CD4-positive, alpha-beta memory T cell (primary cell): ENCODE data around the gene PLEKHA6. TPM values are rescaled to one million over a fixed set of nuclear protein-coding genes. Genes with fewer than 3 reads are reported as not detected.

ENCODE experiments used
- CTCF ChIA-PET: fragments of 350-600 bp; sonication (Branson Sonifier 250); formaldehyde crosslinking; loops from one replicate; lab custom pipeline; 2021; ENCODE audit warnings: inconsistent platforms; ENCODE audit not compliant: partially characterized antibody; lab: Charles Lee
- POLR2A ChIA-PET: fragments of 350-600 bp; sonication (Branson Sonifier 250); formaldehyde crosslinking; loops from one replicate; lab custom pipeline; 2021; ENCODE audit not compliant: partially characterized antibody; lab: Charles Lee
- DNase-seq, 5 donors: peaks; one replicate each; pipeline versions ENCODE4 v3.0.0 to v3.0.0-alpha.2; 2020 to 2022; ENCODE audit warnings: mixed read lengths in 1 of 5
- H3K27ac ChIP-seq: one replicate; pipeline ENCODE4 v1.7.0; 2013; ENCODE audit warnings: low read depth, low read length
- H3K27me3 ChIP-seq: 2 replicates; pipeline ENCODE4 v1.7.0; 2013; ENCODE audit warnings: mild to moderate bottlenecking, low read length, moderate library complexity; ENCODE audit not compliant: insufficient read depth
- H3K36me3 ChIP-seq: 2 replicates; pipeline ENCODE4 v1.7.0; 2013; ENCODE audit warnings: mild to moderate bottlenecking, low read length, moderate library complexity; ENCODE audit not compliant: insufficient read depth
- H3K4me1 ChIP-seq: 2 replicates; pipeline ENCODE4 v1.7.0; 2013; ENCODE audit warnings: mild to moderate bottlenecking, low read length, moderate library complexity; ENCODE audit not compliant: insufficient read depth
- H3K4me3 ChIP-seq, 2 donors: one replicate each; pipeline ENCODE4 v1.7.0; 2013; ENCODE audit warnings: low read length in 2 of 2, mild to moderate bottlenecking in 1 of 2
- H3K9me3 ChIP-seq, 2 donors: one replicate each; pipeline ENCODE4 v1.7.0; 2013; ENCODE audit warnings: low read length in 2 of 2, control low read depth in 1 of 2; ENCODE audit not compliant: control insufficient read depth in 1 of 2
- H3K27ac Mint-ChIP-seq, 7 donors: one replicate each; pipeline ENCODE4 v1.8.0; 2020 to 2021; ENCODE audit warnings: mixed read lengths in 7 of 7, mild to moderate bottlenecking in 6 of 7, inconsistent platforms in 3 of 7, moderate library complexity in 3 of 7
- H3K27me3 Mint-ChIP-seq, 2 donors: one replicate each; pipeline ENCODE4 v1.8.0; 2020 to 2021; ENCODE audit warnings: mixed read lengths in 2 of 2
- H3K36me3 Mint-ChIP-seq, 2 donors: one replicate each; pipeline ENCODE4 v1.8.0; 2020 to 2021; ENCODE audit warnings: mixed read lengths in 2 of 2, inconsistent platforms in 1 of 2, mild to moderate bottlenecking in 1 of 2
- H3K4me1 Mint-ChIP-seq, 4 donors: one replicate each; pipeline ENCODE4 v1.8.0; 2020 to 2021; ENCODE audit warnings: mixed read lengths in 4 of 4, mild to moderate bottlenecking in 1 of 4
- H3K4me3 Mint-ChIP-seq, 8 donors: one replicate each; pipeline ENCODE4 v1.8.0; 2020 to 2021; ENCODE audit warnings: mixed read lengths in 8 of 8, mild to moderate bottlenecking in 7 of 8, moderate library complexity in 6 of 8, inconsistent platforms in 3 of 8
- H3K9me3 Mint-ChIP-seq, 8 donors: one replicate each; pipeline ENCODE4 v1.8.0; 2020 to 2021; ENCODE audit warnings: mixed read lengths in 8 of 8, mild to moderate bottlenecking in 5 of 8, inconsistent platforms in 3 of 8, moderate library complexity in 1 of 8
- intact Hi-C: fragments of 100-400 bp; cut with micrococcal nuclease; formaldehyde crosslinking; loops from one replicate; pipeline ENCODE4 v1.15.1; 2023
- polyA plus RNA-seq, 2 donors: library from polyadenylated mRNA; unstranded; fragments of 300-500 nt; fragmentation: Illumina TruSeq; gene quantifications; one replicate each; pipeline ENCODE4 v1.2.3, GENCODE V29; 2021
- total RNA-seq, 2 experiments: library from RNA; stranded (reverse); gene quantifications; one replicate each; pipeline ENCODE4 v1.2.3, GENCODE V29; 2021

PLEKHA6 gene
- total and polyA plus RNA-seq, 4 experiments from 2014 or later: 0.15 to 0.89 (median 0.52) TPM; not detected in 1

DNA sequence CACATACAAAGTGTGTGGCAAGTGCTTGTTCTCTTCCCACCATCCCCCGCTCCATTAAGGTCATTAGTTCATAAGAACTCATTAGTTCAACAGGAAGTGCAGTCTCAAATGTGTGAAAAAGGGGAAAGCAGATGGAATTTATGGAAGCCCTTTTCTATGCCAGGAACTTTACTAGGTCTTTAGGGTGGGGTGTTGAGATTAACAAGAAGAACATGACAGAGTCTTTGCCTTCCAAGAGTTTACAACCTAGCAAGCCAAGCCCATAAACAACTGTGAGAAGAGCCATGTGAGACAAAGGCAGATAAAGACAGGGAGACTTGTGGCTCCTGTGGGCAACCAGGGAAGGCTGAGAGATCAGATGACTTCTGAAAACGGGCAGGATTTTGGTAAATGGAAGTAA is 21.4 kb downstream of the PLEKHA6 start:
- Mint-ChIP-seq H3K27ac (no peak overlapping the region), H3K4me1 (no peaks in the 10 kb centered on the region), H3K4me3 (no peak overlapping the region), H3K36me3 (no peaks in the 10 kb centered on the region), H3K27me3 (peaks cover 5 to 6% of the 10 kb centered on the region in 2 donors), H3K9me3 (no peaks in the 10 kb centered on the region)
- H3K9me3 ChIP-seq: no peaks in the 10 kb centered on the region
- H3K27ac ChIP-seq: no peak overlapping the region
- H3K27me3 ChIP-seq: peaks cover 4% of the 10 kb centered on the region
- DNase-seq: no peak
- no peaks in the 10 kb centered on the region for H3K4me1 ChIP-seq
- POLR2A ChIA-PET: no interaction called here
- CTCF ChIA-PET: no interaction called here
- H3K36me3 ChIP-seq: no peaks in the 10 kb centered on the region
- intact Hi-C loops: no loop called here
- no peak overlapping the region for H3K4me3 ChIP-seq

DNA sequence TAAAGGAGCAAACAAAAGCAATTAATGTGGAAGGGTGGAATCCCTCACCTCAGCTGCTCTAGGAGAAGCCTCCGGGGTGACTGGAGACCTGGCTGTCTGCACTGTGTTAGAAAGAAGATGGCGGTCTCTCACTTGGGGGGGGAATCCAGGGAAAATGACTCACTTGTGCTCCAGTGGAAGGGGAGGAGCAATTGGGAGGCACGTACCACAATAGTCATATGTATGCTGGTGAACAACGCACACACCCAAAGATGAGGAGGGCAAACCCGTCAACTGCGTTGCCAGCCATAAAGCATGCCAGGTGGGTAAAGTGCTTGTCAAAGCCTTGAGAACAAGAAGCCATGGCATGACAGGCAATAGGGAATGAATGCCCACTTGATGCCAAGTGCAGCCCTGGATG is 22.1 kb downstream of the PLEKHA6 start:
- no peak for DNase-seq
- H3K27ac Mint-ChIP-seq: no peak overlapping the region
- peaks cover 8 to 9% of the 10 kb centered on the region in 2 donors for H3K27me3 Mint-ChIP-seq
- no peak overlapping the region for H3K4me3 ChIP-seq
- H3K4me1 Mint-ChIP-seq: no peaks in the 10 kb centered on the region
- no peaks in the 10 kb centered on the region for H3K4me1 ChIP-seq
- ChIA-PET CTCF (no interaction called here), POLR2A (no interaction called here)
- H3K36me3 Mint-ChIP-seq: no peaks in the 10 kb centered on the region
- no peaks in the 10 kb centered on the region for H3K9me3 ChIP-seq
- peaks cover 4% of the 10 kb centered on the region for H3K27me3 ChIP-seq
- H3K9me3 Mint-ChIP-seq: no peaks in the 10 kb centered on the region
- no peak overlapping the region for H3K27ac ChIP-seq
- intact Hi-C loops: no loop called here
- H3K36me3 ChIP-seq: no peaks in the 10 kb centered on the region
- no peak overlapping the region for H3K4me3 Mint-ChIP-seq

- Mint-ChIP-seq H3K4me1 (no peaks in the 10 kb centered on the region), H3K27ac (no peak overlapping the region), H3K27me3 (peaks cover 8 to 9% of the 10 kb centered on the region in 2 donors), H3K9me3 (no peaks in the 10 kb centered on the region), H3K4me3 (no peak overlapping the region), H3K36me3 (no peaks in the 10 kb centered on the region)
- CTCF ChIA-PET: no interaction called here
- DNase-seq: no peak
- Histone ChIP-seq H3K27me3 (peaks cover 4% of the 10 kb centered on the region), H3K36me3 (no peaks in the 10 kb centered on the region), H3K4me3 (no peak overlapping the region), H3K9me3 (no peaks in the 10 kb centered on the region), H3K4me1 (no peaks in the 10 kb centered on the region), H3K27ac (no peak overlapping the region)
- POLR2A ChIA-PET: no interaction called here
- intact Hi-C loops: no loop called here
Measured at GRCh38 chr1:204337036-204337429, 22.7 kb downstream of the PLEKHA6 start.

DNA sequence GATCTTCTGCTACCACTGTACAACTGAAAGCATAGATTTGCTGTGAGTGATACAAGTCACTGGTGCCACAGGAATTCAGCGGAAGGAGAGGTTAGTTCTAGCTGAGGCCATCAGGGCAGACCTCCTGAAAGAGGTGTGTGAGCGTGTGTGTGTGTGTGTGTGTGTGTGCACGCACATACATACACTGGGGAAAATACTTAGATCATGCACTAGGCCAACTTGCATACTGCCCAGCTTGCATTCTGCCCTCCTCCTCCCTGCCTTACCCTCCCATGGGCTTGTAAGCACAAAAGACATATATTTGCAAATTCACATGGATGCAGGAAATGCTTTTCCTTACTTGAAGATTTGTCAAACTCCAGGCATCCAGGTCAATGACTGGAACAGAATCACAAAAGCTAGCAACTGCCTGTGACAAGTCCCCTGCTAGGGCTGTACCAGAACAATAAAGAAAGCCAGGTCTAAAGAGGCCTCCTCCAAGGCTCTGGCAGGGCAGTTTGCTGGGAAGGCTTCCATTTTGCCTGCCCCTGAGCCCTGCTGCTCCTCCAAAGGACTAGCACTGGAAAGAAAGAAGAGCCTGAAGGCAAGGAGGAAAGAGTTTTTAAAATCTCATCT is 23.2 kb downstream of the PLEKHA6 start:
- H3K4me3 Mint-ChIP-seq: no peak overlapping the region
- H3K4me1 Mint-ChIP-seq: no peaks in the 10 kb centered on the region
- POLR2A ChIA-PET: no interaction called here
- no peaks in the 10 kb centered on the region for H3K36me3 ChIP-seq
- H3K4me1 ChIP-seq: no peaks in the 10 kb centered on the region
- no peaks in the 10 kb centered on the region for H3K9me3 ChIP-seq
- no peak for DNase-seq
- H3K36me3 Mint-ChIP-seq: no peaks in the 10 kb centered on the region
- CTCF ChIA-PET: no interaction called here
- H3K27me3 ChIP-seq: peaks cover 4% of the 10 kb centered on the region
- intact Hi-C loops: no loop called here
- no peaks in the 10 kb centered on the region for H3K9me3 Mint-ChIP-seq
- no peak overlapping the region for H3K4me3 ChIP-seq
- H3K27me3 Mint-ChIP-seq: peaks cover 8 to 10% of the 10 kb centered on the region in 2 donors
- H3K27ac Mint-ChIP-seq: no peak overlapping the region
- H3K27ac ChIP-seq: no peak overlapping the region

- H3K9me3 ChIP-seq: no peaks in the 10 kb centered on the region
- ChIA-PET POLR2A (no interaction called here), CTCF (no interaction called here)
- Mint-ChIP-seq H3K36me3 (no peaks in the 10 kb centered on the region), H3K27ac (no peak overlapping the region), H3K4me3 (no peak overlapping the region), H3K4me1 (no peaks in the 10 kb centered on the region), H3K27me3 (peaks cover 10% of the 10 kb centered on the region in 2 donors), H3K9me3 (no peaks in the 10 kb centered on the region)
- H3K27me3 ChIP-seq: peaks cover 4% of the 10 kb centered on the region
- no peak overlapping the region for H3K4me3 ChIP-seq
- no peak overlapping the region for H3K27ac ChIP-seq
- H3K4me1 ChIP-seq: no peaks in the 10 kb centered on the region
- H3K36me3 ChIP-seq: no peaks in the 10 kb centered on the region
- intact Hi-C loops: no loop called here
- DNase-seq: no peak
Measured at GRCh38 chr1:204335533-204335932, 24.2 kb downstream of the PLEKHA6 start.

DNA sequence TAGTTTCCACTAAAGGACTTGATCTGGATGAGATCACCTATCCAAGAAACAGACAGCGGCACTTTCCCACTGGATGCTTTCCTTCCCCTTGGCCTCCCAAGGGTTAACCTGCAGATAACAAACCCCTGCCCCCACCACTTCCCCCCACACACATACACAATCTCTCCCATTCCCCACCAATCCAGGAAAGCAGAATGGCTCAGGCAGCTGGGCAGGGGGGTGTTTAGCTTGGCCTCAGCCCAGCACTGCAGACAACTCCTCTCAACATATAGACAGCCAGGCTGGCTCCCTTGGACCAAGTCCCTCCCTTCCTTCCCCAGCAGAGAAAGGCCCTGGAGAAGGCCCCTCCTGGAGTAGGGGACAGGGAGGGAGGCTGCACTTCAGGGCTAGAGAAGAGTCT is 24.6 kb downstream of the PLEKHA6 start:
- Histone ChIP-seq H3K36me3 (no peaks in the 10 kb centered on the region), H3K9me3 (no peaks in the 10 kb centered on the region), H3K27me3 (peaks cover 4% of the 10 kb centered on the region), H3K4me1 (no peaks in the 10 kb centered on the region), H3K27ac (no peak overlapping the region), H3K4me3 (no peak overlapping the region)
- Mint-ChIP-seq H3K4me3 (no peak overlapping the region), H3K27ac (no peak overlapping the region), H3K4me1 (no peaks in the 10 kb centered on the region), H3K9me3 (no peaks in the 10 kb centered on the region), H3K27me3 (peaks cover 9 to 10% of the 10 kb centered on the region in 2 donors), H3K36me3 (no peaks in the 10 kb centered on the region)
- ChIA-PET POLR2A (no interaction called here), CTCF (no interaction called here)
- DNase-seq: no peak
- intact Hi-C loops: no loop called here

GRCh38 chr1:204334455-204334854 is 25.3 kb downstream of the PLEKHA6 start:
- DNase-seq: no peak
- H3K27me3 ChIP-seq: peaks cover 4% of the 10 kb centered on the region
- Mint-ChIP-seq H3K27ac (no peak overlapping the region), H3K4me1 (no peaks in the 10 kb centered on the region), H3K36me3 (no peaks in the 10 kb centered on the region), H3K9me3 (no peaks in the 10 kb centered on the region), H3K27me3 (peaks cover 9 to 10% of the 10 kb centered on the region in 2 donors), H3K4me3 (no peak overlapping the region)
- no peaks in the 10 kb centered on the region for H3K4me1 ChIP-seq
- no peak overlapping the region for H3K27ac ChIP-seq
- no peak overlapping the region for H3K4me3 ChIP-seq
- POLR2A ChIA-PET: no interaction called here
- intact Hi-C loops: no loop called here
- H3K9me3 ChIP-seq: no peaks in the 10 kb centered on the region
- H3K36me3 ChIP-seq: no peaks in the 10 kb centered on the region
- CTCF ChIA-PET: no interaction called here
